Epidermal melanocyte (primary cell): ENCODE data around the gene PDF.
A peak's percentile ranks its signal among the peaks of the same experiment; 100 is the strongest.
"Not testable (repeated sequence)": the region's sequence is repeated elsewhere in the genome, so short reads cannot be mapped to it uniquely, and the experiment has no call there.

Experiments
- DNase-seq: peaks from one replicate; pipeline ENCODE4 v3.0.0; 2011; ENCODE audit warnings: low spot score; ENCODE audit not compliant: insufficient read length

Gene PDF

DNA sequence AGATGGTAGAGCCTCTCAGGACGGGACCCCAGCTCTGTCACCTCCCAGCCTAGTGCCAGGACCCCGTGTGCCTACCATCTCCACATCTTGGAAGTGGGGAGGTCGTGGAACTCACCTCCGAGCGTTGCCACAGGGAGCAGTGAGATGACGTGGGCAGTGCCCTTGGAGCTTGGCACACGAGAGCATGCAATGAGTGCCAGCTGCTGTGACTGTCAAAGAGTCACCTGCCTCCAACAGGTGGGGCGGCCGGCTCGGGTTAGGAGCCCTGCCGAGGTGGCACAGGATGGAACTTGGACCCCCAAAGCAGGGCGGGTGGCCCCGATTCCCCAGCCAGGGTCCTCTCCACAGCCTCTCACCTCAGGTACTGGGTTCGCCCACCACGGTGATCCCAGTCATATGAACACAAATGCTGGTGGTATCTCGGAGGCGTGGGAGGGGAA, 13.8 kb downstream of the PDF start:
- DNase-seq, result no peak

DNA sequence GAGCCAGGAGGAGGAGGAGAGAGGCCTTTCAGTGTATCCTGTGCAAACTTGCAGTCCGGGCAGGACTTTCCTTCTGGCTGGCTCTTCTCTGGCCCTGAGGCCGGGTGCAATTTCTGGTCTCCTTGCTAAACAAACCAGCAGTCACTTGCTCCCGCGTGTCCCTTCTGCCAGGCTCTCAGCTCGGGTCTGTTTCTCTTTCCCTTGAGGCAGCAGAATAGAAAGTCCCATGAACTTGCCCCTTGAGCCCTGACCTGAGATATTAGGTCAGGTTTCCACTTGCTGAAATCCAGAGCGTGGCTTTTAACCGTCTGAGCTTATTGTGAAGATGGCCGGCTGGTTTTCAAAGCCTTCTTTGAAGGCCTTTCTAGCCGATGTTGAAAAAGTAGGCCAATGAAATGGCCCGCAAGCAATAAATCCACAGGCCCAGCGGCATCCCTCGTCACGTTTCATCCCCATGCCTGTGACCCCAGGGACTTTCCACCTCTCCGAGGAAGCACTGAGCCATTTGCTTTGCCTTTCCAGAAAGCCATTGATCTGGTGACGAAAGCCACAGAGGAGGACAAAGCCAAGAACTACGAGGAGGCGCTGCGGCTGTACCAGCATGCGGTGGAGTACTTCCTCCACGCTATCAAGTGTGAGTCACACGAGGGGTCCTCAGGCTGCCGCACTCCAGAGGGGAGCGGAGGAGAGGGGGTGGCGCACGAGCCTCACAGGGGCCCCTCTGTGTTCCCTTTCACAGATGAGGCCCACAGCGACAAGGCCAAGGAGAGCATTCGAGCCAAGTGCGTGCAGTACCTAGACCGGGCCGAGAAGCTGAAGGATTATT, 14.7 kb downstream of the PDF start:
- DNase-seq, result no peak

DNA sequence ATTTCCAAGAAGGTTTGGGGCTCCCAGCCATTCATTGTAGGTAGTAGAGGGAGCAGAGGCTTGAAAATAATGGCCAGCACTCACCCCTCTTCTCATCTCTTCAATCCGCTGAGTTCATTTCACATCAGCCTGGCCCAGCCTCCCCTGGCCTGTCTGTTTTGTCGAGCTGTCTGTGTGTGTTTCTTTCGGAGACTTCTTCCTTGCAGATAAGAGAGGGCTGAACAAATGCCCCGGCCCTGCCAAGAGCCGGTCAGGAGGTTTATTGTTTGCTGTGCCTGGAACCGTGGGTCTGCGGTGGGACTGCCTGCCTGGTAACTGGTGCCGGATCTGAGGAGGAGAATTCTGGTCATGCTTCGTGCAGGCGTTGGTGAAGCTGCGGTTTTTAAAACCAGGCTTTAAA, 15.9 kb downstream of the PDF start:
- DNase-seq, result no peak

DNA sequence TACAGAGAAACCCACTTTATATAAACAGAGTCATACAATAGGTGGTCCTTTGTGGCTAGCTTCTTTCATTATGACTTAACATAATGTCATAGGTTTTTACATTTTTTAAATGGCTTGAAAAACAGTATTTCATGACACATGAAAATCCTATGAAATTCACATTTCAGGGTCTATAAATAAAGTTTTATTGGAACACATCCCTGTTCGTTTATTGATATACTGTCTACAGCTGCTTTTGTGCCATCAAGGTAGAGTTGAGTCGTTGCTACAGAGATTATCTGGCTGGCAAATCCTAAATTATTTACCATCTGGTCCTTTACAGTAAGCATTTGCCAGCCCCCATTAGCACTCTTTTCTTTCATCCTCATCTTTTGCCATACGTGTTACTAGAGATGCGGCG, 16.9 kb downstream of the PDF start:
- DNase-seq, result no peak

DNA sequence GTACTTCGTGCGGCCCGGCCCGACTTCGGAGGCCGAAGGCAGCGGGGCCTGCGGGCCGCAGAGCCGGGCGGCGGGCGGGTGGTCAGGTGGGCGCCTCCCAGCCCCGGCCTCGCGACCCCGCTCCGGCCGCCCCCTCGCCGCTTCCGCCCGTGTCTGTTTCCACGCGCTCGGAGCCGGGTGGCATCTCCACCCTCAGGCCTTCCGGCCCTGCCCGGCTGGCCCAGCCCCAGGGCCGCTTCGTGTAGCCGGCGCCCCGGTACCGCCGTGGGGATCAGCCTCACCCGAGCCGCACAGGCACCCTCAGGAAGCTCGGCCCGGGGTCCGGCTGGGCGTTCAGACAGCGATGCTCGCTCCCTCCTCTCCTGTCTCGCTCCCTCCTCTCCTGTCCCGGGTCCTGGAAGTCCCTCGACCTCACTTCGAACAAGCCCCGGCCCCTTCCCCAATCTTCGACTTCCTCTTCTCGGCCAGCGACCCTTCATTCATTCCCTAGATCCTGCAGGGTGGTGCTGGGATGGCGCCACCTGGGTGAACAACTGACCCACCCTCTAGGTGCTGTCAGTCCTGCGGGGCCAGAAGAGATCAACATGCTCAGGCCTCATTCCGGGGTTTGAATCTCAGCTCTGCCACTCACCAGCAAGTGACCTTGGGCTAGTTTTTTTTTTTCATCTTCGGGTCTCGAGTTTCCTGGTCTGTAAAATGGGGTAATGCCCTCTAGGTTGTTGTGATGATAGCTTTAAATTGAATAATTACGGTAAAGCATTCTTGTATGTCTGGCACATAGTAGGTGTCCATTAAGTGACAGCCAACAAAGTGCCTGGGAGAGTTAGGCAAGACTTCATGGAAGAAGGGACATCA, 18.6 kb downstream of the PDF start:
- peak; percentile 16 for DNase-seq

DNA sequence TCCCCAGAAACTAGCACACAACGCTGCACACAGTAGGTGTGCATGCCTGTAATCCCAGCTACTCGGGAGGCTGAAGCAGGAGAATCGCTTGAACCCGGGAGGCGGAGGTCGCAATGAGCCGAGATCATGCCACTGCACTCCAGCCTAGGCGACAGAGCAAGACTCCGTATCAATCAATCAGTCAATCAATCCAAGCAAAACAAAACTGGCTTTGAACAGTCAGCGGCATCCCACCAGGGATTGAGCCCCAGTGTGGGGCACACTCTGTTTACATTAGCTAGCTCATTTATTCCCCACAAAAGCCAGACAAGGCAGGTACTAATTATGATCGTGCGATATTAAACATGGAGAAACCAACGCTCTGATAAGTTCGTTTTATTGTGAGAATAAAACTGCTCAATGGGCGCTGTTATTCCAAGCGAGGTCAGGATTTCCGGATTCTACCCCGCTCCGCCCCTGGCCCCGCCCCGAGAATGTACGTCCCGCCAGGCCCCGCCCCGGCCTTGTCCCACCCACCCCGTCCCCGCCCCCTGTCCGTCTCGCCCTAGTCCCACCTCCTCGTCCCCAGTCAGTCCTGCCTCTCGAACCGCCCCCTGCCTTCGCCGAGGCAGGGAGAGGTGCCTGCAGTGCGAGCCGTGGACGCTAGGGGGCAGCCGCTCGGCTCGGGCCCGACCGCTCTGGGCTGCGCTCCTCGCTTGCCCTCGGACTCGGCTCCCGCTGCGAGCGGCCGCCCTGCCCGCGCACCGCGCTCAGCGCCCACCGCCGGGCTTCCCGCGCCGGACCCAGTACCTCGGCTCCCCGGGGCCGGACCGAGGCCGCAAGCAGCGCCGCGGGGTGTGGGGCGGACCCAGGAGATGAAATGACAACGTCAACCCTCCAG, 19.5 kb downstream of the PDF start, which contains the start of gene VPS4A:
Gene VPS4A, plus strand, starts transcription at position 698 of the 880 bp plus-strand sequence. Its CDS starts 162 bp downstream, at position 860.
- DNase-seq, result peak; percentile 89

DNA sequence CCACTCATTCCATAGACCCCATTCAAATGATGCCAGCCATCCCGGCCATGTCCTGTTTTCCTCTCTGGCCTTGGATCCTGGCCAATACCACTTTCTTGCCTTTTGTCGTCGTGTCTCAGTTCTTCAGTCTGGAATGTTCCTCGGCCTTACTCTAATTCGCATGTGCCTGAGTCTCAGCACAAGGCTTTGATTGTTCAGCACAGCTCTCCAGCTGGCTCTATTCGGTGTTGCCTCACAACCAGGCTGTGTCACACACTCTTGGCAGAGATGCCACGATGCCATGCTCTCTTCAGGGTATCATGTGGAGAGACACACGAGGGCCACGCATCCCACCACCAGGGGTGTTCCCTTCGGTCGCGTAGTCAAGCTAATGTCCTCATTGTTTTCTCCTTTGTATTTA, 21.1 kb downstream of the PDF start:
- DNase-seq, result no peak

DNA sequence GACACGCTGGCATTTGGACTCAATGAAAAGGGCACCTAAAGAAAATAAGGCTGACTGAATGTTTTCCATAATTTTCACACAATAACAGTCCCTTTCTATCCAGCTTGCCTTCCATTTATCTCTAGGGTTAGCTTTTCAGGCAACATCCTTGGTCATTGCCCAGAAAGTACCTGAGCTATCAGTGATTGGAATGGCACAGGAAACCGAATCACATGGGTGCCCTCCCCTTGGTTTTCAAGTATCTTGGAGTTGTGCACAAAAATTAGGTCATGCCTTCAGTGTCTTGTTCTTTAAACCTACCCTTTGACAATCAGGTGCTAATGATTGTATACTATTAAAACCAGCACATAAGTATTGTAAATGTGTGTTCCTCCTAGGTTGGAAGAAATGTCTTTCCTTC, 22.5 kb downstream of the PDF start:
- no peak for DNase-seq

DNA sequence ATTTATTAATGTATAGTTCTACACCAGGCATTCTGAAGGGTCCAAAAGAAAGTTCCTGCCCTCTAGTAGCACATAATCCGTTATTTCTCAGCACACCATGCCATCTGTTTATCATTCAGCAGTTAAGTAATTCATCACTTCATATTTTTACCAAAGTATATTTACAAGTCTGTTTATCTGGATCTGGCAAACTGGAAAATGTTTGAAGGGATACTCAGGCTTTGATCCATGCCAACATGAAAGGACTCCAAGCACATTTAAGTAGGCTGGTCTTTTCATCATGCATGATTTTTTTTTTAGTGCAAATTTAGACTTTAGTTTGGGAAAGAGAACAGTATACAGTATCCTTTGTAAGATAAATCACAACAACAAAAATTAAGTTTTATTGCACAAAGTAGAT, 23.3 kb downstream of the PDF start:
- DNase-seq, result no peak

DNA sequence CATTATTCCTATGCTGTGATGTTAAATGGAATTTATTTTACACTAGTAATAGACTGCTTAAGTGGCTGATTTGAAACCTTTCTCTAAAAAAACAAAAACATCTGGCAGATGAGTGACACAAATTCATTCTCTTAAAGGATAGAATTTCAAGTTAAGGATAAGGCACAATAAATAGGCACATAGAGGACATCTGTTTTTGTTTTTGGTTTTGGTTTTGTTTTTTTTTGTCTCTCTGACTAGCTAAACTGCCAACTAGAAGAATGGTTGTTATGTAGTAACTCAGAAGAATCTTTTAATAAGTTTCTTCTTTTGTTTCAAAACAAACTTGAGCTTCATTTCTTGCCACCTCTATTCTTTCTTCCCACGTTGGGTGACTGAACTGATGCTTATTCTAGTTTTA, 24.4 kb downstream of the PDF start:
- DNase-seq, result no peak

DNA sequence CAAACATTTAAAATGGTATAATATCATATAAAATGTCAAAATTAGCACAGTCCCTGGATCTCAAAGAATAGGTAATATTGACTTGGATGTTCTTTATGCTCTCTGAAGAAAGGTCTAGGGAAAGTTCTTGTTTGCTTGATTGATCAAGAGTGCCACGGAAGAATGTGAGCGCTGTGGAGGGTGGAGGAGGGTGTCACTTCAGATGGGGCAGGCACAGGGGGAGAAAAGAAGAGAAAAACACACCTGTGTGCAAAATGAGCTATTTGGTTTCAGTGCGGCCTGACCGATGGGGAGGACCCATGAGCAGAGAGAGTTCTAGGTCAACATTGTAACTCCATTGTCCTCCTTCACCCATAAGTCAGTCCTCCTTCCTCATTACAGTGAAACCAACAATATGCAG, 28.1 kb downstream of the PDF start:
- no peak for DNase-seq

DNA sequence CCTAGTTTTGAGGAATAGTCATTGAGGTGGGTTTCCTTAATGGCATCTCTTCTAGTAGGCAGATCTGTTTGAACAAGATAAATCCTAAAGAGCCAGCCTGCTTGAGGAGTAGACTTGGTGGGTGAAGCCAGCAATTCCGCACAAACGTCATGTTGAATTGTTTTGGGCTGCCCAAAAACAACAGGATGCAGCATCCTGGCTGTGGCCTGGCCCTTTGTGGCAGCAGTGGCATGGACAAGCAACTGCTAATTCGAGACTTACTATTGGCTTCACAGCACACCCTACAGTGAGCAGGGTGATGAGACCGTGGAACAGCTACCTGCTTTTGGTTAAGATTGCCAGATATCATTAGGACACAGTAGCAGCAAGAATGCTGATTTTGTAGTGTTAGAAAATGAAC, 28.5 kb downstream of the PDF start:
- DNase-seq, result no peak

DNA sequence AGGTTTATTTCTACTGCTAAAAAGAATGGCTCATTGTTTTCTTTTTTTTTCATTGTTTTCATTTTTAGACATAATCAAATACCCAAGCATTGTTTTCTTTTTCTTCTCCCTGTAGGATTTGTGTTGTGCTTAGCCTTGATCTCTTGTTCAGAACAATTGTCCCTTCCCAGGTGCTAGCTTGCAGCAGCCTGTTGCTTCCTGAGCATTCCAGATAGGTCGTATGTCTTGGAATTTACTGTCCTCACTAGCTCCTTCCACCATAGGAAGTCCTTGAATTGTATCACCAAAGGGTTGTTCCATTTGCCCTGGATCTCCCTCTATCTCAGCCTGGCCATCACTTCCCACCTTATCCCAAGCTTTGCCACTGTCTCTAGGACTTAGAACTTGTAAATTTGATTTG, 29.2 kb downstream of the PDF start:
- DNase-seq, result no peak

DNA sequence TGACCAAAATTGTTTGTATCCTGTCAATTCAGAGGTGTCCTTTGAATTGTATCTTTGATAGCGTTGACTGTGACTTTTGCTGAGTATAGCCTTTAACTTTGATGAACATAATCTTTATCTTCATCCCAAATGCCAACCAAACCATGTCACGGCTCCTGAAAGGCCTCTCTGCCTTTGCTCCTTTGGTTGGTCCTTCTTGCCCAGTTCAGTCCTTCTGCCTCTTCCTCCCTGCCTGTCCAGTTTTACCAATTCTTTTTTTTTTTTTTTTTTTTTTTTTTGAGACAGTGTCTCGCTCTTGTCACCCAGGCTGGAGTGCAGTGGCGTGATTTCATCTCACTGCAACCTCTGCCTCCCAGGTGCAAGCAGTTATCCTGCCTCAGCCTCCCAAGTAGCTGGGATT, 32.1 kb downstream of the PDF start:
- DNase-seq, result no peak

DNA sequence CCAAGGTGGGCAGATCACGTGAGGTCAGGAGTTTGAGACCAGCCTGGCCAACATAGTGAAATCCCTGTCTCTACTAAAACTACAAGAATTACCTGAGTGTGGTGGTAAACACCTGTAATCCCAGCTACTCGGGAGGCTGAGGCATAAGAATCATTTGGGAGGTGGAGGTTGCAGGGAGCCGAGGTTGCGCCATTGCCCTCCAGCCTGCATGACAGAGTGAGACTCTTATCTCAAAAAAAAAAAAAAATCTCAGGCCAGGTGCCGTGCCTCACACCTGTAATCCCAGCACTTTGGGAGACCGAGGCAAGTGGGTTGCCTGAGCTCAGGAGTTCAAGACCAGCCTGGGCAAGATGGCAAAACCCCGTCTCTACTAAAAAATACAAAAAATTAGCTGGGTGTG, 33.6 kb downstream of the PDF start:
- DNase-seq, result not testable (repeated sequence)

DNA sequence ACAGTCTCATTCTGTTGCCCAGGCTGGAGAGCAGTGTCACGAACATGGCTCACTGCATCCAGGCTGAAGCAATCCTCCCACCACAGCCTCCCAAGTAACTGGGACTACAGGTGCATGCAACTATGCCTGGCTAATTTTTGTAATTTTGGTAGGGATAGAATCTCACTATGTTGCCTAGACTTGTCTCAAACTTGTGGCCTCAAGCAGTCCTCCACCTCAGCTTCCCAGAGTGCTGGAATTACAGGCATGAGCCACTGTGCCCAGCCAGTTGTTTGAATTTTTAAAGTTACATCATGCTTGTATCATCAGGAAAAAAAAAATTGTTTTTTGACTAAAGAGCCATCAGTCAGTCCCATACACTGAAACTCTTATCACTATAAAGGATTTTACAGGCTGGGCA, 36.3 kb downstream of the PDF start:
- no peak for DNase-seq

DNA sequence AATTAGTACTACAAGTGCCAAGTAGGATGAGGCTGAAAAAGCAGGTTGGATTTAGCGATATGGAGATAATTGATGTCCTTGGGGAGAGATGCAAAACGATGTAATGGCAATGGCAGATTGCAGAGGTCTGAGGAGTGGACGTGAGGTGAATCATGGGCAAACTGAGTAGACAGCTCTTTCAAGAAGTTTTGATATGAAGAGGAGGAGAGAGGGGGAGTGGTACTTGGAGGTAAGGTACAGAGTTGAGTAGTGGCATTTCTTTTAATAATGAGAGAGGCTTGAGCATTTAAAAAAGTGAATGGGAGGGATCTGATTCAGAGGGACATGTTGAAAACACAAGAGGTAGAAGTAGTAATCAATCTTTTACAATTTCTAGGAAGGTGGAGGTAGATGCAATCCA, 37.0 kb downstream of the PDF start:
- DNase-seq, result no peak

DNA sequence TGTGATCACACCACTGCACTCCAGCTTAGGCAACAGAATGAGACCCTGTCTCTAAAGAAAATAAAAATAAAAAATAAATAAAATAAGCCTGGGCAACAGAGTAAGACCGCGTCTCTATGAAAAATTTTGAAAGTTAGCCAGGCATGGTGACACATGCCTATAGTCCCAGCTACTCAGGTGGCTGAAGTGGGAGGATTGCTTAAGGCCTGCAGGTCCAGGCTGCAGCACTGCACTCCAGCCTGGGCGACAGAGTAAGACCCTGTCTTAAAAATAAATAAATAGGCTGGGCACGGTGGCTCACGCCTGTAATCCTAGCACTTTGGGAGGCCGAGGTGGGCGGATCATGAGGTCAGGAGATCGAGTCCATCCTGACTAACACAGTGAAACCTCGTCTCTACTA, 38.7 kb downstream of the PDF start:
- not testable (repeated sequence) for DNase-seq

DNA sequence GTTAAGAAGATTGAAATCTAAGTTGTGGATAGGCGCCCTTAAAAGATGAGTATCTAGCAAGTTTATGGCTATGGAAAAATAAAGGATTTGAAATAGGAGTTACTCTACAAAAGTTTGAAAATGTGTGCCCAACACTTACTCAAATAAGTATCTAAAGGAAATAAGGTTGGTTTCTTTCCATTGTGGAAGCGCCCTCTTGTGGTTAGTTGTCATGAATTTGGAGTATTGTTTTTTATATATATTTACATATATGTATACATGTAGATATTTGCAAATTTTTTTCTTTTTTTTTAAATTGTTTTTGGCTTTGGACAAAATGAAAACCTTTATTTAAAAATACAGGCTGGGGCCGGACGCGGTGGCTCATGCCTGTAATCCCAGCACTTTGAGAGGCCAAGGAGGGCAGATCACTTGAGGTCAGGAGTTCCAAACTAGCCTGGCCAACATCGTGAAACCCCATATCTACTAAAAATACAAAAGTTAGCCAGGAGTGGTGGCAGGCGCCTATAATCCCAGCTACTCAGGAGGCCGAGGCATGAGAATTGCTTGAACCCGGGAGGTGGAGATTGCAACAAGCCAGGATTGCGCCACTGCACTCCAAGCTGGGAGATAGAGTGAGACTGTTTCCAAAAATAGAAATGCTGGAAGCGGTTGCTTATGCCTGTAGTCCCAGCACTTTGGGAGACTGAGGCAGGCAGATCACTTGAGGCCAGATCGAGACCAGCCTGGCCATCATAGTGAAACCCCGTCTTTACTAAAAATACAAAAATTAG, 43.3 kb downstream of the PDF start:
- no peak for DNase-seq

DNA sequence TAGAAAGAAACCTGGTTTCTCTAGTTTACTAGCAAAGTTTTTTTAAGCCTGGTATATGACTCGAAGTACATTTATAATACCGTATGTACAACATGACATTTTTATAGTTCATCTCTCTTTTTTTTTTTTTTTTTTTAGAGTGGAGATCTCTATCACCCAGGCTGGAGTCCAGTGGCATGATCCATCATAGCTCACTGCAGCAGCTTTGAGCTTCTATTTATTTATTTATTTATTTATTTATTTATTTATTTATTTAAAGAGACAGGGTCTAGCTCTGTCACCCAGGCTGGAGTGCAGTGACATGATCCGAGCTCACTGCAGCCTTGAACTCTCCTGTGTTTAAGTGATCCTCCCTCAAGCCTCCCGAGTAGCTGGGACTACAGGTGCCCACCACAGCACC, 45.1 kb downstream of the PDF start:
- no peak for DNase-seq

DNA sequence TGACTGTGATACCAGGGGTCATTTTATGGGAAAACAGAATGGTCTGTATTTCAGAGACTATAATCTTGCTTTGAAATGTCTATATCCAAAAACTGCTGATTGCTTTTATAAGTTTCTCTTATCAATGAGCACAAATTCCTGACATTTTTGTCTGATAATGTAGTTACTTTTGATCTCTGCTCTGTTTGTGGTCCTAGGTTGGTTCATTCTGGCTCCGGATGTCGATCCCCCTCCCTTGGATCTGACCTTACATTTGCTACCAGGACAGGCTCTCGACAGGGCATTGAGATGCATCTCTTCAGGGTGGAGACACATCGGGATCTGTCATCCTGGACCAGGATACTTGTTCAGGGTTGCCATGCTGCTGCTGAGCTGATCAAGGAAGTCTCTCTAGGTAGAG, 46.5 kb downstream of the PDF start:
- no peak for DNase-seq
